ENCODE measurements around the gene EIF3F.

EIF3F gene

DNA sequence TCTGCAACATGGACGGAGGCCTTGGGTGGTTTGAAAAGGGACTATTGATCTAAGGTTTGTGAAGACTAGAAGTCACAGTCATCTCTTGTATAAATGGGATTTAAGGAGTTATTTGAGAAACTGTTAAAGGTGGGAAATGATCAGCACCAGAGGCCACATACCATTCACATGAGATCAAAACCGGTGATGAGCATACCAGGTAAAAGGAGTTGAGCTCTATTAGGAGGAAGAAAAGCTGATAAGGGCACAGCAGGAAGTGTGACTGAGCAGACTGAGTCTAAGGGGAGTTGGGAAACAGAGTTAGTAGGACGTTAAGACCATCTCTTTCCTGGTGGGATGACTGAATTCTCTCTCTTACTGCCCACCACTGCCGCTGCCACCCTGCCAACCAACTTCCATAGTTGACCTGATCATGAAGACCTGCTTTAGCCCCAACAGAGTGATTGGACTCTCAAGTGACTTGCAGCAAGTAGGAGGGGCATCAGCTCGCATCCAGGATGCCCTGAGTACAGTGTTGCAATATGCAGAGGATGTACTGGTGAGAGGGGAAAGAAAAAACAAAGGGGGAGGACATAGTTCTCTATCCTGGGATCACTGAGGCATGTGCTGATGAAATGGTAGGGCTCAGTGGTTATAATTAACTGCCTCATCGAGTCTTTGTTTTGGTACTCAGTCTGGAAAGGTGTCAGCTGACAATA lies 7.6 kb downstream of the EIF3F start:
- no peak for DNase-seq

DNA sequence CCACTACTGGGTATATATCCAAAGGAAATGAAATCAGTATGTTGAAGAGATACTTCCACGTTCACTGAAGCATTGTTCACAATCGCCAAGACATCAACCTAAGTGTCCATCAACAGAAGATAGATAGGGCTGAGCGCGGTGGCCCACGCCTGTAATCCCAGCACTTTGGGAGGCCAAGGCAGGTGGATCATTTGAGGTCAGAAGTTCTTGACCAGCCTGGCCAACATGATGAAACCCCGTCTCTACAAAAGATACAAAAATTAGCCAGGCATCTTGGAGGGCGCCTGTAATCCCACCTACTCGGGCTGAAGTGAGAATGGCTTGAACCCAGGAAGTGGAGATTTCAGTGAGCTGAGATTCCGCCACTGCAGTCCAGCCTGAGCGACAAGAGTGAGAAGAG lies 12.7 kb downstream of the EIF3F start:
- DNase-seq: no peak

DNA sequence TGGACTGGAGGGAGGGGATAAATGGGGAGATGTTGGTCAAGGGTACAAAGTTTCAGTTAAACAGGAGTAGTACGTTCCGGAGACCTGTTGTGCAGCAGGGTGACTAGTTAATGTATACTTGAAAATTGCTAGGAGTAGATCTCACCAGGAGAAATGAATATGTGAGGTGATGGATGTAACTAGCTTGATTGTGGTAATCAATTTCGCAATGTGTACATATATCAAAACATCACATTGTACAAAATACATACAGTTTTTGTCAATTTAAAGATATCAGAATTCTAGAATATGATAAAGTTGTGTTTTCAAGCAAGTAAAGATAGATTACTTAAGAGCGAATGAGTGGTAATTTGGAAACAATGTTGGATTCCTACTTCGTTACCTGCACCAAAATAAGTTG lies 13.3 kb downstream of the EIF3F start:
- no peak for DNase-seq

DNA sequence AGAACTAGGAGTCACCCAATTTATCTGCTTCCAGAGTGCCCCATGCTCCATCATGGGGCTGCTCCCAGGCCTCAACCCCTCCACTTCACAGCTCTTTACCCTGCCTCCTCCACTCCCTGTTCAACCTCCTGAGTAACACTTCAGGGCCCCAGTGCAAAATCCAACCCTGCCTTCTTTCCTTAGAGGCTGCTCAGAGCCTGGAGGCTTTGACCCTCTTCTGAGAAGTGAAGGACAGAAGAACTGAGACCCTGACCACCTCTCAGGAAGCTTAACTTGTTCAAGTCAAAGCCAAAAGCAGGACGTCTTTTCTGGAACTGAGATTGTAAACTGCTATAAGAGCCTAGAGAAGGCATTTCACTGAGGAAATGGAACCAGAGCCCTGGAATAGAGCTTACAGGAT lies 15.5 kb downstream of the EIF3F start:
- no peak for DNase-seq

DNA sequence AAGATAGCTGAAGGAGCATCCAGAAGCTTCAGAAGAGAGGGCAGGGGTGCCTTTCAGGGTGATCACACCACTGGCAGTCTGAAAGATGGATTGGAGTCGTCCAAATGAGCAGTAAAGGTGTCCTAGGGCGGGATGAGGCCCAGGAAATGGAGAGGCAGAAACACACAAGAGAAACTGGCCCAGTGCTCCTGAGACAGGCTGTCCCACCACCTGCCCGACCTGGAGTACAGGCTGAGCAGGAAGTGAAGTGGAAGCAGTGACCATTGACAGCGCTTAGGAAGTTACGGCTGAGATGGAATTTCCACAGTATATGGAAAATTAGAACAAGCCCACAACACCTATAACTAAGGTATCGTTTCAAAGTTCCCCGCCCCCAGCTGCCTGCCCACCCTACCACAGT lies 16.1 kb downstream of the EIF3F start:
- no peak for DNase-seq

DNA sequence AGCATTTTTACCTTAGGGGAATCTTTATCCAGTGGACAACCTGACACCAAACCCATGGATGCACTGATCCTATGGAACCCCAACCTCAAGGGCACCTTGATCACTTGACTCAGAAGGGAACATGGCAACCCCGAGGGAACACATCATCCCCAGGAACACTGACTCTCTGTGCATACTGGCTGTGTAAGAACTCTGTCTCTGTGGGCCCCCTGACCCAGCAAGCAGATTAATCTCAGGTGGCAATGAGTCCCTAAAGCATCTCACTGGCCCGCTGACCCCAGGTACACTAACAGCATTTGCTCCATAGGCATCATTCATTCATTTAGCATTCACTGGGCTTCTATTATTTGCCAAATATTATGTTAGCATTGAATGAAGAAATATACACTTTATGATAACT lies 16.9 kb downstream of the EIF3F start:
- DNase-seq: no peak

DNA sequence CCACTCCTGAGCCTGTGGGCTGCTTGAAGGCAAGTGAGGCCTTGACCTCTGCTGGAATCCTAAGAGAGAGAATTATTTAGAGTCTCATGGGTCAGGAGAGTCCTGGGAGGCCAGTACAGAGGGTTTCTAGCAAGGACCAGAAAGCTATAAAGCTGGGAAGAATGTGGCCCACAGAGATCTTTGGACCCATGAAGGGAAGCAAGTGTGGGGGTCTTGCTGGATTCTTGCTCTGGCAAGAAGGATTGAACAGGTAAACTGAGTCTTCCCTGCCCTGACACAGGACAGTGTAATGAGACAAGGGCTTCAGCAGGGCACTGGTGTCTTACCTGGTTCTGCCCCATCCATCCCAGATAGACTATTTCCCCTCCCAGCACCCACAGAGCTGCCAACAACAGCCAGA lies 18.4 kb downstream of the EIF3F start:
- no peak for DNase-seq

DNA sequence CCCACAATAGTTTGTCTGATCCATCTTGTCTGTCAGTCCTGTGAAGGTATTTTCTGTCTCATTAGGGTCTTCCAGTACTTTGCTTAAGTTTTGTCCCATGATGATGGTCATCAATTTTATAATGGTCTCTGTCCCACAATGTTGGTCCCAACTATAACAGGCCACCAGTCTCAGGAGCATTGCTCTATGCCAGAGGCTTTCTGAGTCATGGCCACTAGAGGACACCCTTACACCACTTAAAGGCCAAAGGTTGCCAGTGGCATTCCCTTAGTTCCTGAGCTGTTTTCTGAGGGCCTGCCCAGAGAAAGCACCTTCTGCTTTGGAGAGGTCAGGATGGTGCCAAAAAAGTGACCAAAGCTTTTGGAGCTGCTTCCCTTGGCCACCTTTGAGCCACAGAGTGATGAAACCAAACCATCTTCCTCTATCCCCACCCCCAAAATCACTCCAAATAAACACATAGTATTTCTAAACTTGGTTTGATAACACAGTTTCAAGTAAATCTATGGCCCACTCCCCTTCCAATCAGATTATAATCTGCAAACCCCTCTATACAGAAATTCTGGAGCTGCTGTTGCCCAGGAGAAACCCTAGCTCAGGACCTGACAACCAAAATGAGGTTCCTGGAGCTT lies 19.3 kb downstream of the EIF3F start:
- no peak for DNase-seq

DNA sequence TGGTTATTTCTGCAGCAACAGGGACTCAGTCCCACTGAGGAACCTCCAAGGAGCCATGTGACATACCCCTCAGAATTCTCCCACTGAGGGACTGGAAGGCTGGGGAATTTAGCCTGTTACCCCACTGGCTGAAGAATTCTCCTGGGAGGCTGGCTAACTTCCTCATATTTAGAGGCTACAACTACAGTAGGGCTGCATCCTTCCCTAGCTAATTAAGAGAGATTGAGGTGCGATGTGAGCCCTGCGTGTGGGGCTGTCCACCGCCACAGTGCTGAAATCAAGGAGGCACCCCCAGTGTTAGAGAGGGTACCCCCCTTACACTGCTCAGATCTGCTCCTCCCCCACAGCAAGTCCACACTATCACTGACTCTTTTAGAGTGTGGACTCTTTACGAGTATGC lies 21.1 kb downstream of the EIF3F start:
- DNase-seq: no peak

DNA sequence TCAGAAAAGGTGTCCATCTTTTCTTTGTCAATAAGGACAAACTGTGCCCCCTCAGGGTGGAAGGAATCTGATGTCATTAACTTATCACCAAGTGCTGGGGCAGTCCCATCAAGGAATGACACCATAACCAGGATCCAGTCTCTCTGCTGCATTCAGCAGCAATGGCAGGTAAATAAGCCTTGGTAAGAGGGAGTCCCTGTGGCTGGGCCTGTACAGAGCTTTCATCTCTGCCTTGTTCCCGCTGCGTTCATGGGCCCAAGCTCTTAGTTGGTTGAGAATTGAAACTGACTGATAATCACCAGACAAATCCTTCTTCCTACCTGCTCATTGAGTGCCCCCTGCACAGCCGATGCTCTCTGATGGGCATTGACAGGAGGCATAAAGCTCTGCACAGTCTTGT lies 22.7 kb downstream of the EIF3F start:
- DNase-seq: no peak

DNA sequence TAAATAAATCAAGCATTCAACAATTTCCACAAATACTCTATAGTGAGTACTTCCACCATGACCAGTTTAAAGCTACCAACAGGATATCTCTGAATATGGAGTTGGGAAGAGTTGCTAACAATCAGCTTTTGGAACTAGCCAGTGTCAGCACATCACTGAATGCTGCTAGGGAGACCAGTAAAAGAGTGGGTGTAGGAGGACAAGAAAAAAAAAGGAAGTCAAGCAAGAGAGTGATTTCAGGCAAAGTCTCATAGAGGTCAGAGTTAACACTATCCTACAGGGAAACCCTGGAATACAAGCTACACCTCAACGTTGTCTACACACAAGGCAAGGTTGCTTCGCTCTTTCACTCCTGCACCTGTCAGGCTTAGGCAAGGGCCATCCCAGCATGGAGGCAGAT lies 24.2 kb downstream of the EIF3F start:
- no peak for DNase-seq

DNA sequence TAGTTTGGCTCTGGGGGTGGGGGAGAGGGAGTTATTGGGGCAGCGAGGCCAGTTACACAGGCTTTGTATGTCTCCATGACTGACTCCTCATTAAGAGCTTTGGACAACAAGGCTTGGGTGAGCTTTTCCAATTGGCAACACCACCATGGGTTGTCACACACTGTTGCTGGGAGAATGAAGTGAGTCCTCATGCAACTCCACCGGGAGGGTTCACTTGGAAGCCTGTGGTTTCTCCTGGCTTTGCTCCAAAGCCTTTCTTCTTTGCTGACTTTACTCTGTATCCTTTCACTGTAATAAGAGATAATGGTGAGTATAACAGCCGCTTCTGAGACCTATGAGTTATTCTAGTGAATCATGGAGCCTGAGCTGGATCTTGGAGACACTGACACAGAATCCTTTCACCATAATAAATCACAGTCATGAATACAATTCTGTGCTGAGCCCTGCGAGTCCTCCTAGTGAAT lies 24.9 kb downstream of the EIF3F start:
- peak; percentile 5 for DNase-seq

DNA sequence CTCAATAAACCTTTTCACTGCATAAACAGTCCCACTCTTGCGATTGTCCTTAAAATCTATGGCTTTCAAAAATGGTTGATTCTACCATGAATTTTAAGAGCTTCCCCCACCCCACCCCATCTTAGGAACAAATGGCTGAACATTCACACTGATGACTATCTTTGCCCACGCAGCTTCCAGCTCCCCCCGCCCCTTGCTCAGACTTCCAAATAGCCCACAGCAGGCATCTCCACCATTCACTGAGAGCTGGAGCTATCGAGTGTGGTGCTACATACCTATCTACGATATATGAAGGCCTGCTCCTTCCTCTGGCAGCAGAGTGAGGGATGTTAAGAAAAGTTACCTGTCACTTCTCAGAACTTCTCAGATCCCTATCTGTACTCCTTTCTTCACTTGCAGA lies 26.7 kb downstream of the EIF3F start:
- no peak for DNase-seq

DNA sequence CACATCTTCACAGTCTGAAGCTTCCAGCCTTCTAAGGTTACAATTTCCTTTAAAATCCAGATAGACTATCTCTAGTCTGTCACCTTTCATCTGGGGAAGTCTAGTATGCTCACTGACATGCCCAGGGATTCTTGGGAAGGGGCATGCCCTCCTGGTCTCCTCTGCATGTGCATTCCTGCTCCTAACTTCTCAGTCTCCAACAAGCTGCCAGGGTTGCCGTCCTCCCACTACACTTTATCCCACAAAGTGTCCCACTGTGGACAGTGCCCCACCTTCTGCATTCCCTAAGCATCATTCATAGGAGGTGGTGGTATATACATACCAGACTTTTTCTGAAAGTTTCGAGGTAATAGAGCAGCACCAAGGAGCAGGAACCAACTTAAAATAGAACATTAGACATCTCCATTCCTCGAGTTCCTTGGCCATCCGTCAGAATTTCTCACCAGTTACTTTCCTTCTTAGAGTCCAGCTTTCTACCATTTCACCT lies 28.7 kb downstream of the EIF3F start:
- no peak for DNase-seq

DNA sequence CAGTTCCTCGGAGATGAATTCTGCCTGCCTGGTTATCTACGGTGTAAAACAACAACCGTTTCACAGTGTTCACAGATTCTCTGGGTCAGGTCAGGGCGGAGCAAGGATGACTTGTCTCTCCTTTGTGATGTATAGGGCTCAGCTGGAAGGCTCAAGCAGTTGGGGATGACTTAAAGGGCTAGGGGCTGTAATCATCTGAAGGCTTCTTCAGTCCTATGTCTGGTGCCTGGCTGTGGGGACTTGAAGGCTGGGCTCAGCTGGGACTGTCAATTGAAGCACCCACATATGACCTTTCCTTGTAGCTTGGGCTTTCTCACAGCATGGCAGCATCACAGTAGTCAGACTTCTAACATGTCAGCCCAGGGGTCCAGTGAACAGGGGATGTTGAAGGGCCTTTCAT lies 29.3 kb downstream of the EIF3F start:
- no peak for DNase-seq

DNA sequence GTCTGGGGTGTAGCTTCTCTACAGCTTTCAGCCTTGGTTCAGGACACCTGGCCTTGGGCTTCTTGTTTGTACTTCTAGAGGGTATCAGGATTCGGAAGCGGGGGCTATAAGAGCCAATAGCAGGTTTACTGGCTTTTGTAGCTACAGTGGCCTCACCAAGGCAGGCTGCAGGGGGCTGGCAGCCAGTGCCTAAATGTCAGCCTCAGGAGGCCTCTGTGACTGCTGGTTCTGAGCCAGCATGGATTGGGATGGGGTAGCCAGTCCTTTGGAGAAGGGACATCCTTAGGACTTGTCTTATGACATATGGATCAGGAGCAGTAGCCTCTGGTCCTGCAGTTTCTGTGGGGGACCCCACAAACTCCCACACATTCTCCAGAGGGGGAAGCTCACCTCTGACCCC lies 29.9 kb downstream of the EIF3F start:
- DNase-seq: no peak

DNA sequence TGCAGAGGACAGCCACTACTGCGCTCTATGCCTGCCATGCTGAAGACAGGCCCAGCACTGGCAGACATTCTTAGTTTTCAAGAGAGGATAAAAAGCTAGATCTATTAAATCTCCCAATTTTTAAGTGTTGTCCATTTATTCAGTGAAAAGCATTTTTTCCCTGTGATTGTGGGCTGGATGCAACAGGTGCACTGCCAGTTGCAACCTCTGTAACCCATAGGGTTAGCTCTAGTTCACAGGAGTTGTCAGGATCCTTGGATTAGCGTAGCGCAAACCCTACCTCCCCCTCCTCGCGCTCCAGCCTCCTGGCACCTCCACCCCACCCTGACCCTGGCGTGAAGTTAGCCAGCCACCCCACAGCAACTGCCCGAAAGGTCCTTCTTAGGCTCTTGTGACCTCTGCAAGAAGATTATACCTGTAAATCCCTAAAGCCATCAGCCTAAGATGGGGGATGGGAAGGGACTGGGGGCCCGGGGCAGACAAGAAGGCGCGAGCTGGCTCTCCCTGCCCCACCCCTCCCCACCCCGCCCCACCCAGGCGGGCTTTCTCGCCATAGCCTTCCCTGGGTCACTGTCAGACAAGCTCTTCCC lies 30.9 kb downstream of the EIF3F start:
- no peak for DNase-seq

DNA sequence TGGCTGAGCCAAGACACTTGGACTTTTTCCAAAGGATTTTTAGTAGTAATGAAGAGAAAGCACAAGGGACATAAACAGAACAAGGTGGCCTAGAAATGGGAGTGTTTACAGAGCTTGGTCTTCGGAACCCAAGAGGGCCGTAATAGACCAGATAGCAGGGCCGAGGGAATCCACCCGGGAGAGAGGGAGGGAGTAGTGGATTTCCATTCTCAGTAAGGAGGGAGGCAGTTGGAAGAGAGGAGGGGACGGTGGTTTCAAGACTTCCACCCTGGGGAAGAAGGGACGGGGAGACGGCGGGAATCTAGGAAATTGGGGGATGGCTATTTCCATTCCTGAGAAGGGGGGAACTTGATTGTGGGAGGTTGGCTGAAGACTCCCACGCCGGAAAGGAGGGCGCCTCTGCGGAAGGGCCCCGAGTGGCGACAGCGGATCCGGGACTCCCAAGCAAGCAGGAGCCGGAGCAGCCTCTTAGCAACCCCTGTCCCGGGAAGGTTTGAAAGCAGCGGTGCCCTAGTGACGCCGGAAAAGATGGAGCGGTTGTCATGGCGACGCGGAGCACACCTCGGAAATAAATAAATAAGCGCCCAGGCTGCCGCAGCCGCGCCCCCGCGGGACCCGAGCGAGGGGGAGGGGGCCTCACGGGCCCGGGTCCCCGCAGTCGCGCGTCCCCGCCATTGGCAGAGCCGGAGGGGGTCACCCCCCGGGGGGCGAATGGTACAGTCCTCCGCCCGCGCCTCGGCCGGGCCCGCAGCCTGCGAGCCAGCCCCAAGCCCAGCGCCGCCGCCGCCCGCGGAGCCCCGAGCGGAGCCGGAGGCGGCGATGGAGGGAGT lies 31.6 kb downstream of the EIF3F start:
- peak; percentile 4 for DNase-seq

DNA sequence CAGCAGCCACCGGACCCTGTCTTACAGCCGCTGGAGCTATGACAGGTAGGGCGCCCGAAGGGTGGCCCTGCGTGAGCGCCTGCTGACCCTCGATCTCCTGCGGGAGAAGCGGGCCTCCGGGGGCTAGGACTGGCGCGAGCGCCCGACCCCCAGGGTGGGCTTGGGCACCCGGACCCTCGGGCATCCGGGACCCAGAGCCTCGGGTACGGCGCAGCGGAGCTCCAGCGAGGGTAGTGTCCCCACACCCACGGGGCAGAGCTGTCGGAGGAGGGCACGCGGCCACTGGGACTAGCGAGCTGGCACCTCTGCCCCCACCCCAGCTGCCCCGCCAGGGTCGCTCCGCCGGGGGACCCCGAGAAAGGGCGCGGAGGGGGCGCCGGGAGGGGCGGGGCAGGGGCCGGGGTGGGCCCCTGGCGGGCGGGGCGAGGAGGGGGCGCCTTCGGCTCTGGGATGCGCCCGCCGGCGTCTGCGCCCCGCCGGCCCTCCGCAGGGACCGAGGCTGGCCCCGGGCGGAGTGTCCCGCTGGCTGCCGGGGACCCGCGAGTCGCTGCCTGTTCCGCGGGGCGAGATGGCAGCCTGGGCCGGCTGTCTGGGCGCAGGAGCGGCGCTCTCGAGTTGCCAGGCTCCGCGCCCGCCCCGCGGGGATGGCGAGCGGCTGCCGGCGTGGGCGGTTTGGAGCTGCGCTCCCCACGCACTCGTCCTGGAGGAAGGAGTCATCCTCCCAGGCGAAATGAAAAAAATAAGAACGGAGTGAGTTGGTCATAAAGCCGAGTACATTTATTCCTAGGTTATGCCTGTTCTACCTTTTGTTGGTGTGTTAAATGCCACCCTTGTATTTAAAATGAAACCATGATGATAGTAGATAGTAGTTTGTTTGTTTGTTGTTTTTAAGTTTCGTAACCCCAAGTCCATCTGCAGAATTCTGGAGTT lies 32.4 kb downstream of the EIF3F start:
- DNase-seq: no peak

DNA sequence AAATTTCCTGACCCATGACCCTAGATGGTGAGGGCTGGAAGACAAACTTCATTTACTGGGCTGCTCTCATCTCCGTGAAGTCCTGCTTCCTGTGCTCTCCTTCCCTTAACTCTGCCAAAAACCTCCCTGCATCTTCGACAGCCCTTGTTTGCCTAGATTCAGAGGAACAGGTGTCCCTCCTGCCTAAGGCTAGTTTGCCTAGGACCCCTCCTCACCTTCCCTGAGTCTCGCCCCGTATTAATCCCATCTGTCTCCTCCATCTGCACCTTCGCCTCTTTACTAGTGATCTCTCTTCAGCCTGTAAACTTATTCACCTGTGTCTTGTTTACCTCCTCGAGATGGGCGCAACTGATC lies 33.1 kb downstream of the EIF3F start:
- no peak for DNase-seq

DNA sequence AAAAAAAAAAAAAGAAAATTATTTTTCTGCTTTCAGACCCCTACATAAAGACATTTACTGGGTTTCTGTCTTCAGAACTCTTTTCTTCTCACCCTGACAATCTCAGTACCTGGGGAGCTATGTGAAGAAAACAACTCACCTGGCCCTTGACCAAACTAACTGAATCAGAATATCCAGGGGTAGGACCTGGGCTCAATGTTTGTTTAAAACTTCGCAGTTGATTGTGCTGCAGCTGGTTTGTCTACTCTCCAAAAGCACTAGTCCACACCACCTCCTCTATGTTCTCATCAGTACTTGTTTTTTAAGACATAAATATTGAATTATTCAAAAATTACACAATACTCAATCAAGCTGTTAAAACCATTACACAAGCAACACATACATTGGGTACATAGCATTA lies 34.8 kb downstream of the EIF3F start:
- DNase-seq: no peak

DNA sequence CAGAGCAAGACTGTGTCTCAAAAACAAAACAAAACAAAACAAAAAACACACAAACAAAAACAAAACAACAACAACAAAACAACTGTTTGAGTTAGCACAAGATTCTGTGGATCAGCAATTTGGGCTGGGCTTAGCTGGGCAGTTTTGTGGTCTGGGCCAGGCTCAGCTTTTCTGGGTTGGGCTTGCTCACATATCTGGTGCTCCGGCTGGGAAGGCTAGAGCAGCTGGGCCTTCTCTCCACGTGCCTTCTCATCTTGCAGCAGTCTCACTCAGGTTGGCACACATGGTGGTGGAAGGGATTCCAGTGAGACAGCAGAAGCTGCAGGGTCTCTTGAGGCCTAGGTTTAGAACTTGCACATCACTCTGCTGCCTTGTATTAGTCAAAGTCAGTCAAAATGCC lies 35.7 kb downstream of the EIF3F start:
- DNase-seq: no peak
